GM18505 (cell line): Measurements from ENCODE around the gene TCL1A.
"Not testable (repeated sequence)": the region's sequence is repeated elsewhere in the genome, so short reads cannot be mapped to it uniquely, and the experiment has no call there.

Source experiments
- ATAC-seq: cut with Tn5 transposase; IDR thresholded peaks from one replicate; pipeline ENCODE4 v1.9.1; 2021; ENCODE audit not compliant: unreplicated experiment
- POLR2A ChIP-seq: IDR thresholded peaks from 4 replicates; pipeline ENCODE4 v1.6.1; 2011; ENCODE audit warnings: borderline replicate concordance; ENCODE audit not compliant: insufficient read depth, insufficient read length; ENCODE audit errors: extremely low read depth

Gene TCL1A

GRCh38 chr14:95713596-95714371 is at the start of gene TCL1A:
Gene TCL1A (minus strand): TSS chr14:95714125. CDS start chr14:95714066, 59 bp downstream.
- ATAC-seq = peak; percentile 68

DNA sequence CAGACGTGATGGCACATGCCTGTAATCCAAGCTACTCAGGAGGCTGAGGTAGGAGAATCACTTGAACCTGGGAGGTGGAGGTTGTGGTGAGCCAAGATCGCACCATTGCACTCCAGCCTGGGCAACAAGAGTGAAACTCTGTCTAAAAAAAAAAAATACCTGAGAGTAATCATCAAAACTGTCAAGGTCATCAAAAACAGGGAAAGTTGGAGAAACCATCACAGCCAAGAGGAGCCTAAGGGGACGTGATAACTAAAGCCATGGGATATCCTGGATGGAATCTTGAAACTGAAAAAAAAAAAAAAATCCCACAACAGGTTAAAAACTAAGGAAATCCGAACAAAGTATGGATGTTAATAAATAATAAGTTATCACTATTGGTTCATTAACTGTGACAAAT is 49.1 kb upstream of the TCL1A start:
- not testable (repeated sequence) for ATAC-seq

More at GRCh38 chr14:95713596-95714371, at the start of gene TCL1A:
- TF ChIP-seq POLR2A = peak; percentile 94

DNA sequence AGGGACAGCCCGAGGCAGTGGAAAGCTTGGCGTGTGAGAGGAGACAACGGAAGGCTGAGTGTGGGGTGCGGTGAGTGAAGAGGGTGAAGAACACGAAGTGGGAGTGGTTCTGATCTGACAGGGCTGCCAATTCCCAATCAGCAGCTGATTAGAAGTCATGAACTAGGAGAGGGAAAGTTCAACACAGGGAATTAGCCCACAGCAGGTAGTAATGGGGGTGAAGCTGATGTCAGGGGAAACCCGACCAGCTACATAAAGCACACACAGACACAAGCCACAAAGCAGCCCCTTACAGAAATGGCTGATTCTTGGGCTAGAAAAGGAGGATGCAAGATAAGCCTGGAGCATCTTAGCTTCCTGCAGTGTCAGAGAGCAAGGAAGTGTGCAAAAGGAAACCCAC is 47.5 kb upstream of the TCL1A start:
- no peak for ATAC-seq
- TF ChIP-seq POLR2A = no peak

DNA sequence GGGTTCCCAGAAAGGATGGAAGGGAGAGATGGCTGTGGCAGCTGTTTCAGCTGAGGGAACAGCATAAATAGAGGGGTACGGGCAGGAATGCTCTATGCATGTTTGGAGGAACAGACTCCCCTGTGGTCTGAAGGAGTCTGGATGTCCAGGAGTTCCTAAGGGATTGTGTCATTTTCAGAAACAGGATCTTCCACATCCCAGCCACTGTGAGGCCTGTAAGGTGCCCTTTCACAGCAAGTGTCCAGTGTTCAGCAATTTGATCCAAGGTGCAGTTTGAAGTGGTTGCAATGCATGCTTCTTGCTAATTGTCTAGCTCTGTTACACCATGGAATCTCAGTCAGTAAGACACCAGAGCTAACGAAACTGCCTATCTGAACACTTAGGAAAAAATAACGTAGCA is 46.7 kb upstream of the TCL1A start:
- no peak for ATAC-seq
- no peak for TF ChIP-seq POLR2A

GRCh38 chr14:95759941-95760340 is 46.0 kb upstream of the TCL1A start:
- TF ChIP-seq POLR2A = no peak
- no peak for ATAC-seq

GRCh38 chr14:95758331-95758730 is 44.4 kb upstream of the TCL1A start:
- ATAC-seq = no peak
- no peak for TF ChIP-seq POLR2A

- TF ChIP-seq POLR2A = no peak
- no peak for ATAC-seq
Observed at GRCh38 chr14:95756751-95757150, 42.8 kb upstream of the TCL1A start.

- no peak for ATAC-seq
- no peak for TF ChIP-seq POLR2A
Observed at GRCh38 chr14:95756127-95756526, 42.2 kb upstream of the TCL1A start.

GRCh38 chr14:95741781-95742180 is 27.9 kb upstream of the TCL1A start:
- no peak for TF ChIP-seq POLR2A
- ATAC-seq = no peak

DNA sequence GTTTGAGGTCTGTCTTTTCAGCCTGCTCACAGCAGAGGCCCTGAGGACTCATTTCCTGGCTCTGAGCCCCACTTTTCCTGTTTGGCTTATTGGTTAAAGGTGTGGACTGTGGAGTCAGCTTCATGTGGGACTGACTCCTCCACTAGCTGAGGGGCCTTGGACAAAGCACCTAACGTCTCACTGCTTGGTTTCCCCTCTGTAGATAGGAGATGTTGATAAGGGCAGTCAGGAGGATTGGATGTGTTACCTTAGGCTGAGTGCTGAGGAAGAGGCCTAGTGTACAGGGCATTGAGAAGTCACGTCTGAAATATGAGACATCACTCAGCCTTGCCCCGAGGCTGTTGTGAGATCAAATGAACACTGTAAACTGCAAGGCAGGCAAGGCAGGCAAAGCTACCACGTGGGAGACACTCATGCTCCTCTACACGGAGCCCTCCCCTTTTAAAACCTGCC is 27.1 kb upstream of the TCL1A start:
- TF ChIP-seq POLR2A = no peak
- ATAC-seq = no peak

DNA sequence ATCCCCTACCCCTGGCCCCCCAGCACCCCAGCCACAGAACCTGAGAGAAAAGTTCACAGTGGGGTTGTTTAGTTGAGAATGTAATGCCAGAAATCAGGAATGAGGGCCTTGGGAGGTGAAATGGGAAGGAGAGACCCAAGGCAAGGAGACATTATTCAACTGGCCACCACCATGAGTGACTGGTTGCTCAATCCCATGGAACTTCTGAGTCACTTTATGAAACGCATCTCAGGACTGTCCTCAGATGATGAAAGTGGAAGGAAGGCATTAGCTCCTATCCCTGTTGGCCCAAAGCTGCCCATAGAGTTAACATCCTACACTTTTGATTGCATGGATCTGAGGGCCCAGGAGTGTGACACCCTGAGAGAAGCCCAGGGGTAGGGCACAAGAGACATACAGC is 25.4 kb upstream of the TCL1A start:
- ATAC-seq = no peak
- no peak for TF ChIP-seq POLR2A

DNA sequence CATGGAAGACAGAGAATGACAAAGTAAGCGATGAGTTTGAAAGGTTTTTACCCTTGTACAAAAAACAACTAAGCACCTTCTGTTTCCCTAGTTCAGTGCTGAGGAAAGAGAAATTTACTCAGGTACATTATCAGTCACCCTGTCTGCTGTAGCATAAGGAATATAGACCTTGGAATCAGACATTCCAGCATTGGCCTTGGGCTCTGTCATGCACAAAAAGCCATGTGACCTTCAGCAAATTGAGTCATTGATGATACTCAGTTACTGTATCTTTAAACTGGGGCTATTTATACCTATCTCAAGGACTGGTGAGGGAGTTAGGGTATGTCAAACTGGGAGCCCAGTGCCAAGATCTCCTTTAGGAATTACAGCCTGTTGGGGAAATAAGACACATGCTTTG is 19.3 kb upstream of the TCL1A start:
- no peak for TF ChIP-seq POLR2A
- ATAC-seq = no peak

DNA sequence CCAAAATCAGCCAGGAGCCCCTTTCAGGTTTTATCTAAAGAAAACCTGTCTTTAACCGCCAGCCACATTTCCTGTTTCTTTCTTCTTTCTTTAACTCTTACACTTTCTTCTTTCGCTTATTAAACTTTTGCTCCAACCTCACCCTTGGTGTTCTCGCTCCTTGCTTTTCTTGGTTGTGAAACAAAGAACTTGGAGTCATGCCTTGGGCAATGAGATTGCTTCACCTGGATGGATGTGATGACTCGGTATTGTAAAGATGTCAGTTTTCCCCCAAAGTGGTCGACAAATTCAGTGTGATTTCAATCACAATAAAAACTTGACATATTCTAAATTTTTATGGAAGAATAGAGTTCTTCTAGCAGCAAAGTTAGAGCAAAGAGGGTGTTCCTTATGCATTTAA is 16.2 kb upstream of the TCL1A start:
- TF ChIP-seq POLR2A = no peak

DNA sequence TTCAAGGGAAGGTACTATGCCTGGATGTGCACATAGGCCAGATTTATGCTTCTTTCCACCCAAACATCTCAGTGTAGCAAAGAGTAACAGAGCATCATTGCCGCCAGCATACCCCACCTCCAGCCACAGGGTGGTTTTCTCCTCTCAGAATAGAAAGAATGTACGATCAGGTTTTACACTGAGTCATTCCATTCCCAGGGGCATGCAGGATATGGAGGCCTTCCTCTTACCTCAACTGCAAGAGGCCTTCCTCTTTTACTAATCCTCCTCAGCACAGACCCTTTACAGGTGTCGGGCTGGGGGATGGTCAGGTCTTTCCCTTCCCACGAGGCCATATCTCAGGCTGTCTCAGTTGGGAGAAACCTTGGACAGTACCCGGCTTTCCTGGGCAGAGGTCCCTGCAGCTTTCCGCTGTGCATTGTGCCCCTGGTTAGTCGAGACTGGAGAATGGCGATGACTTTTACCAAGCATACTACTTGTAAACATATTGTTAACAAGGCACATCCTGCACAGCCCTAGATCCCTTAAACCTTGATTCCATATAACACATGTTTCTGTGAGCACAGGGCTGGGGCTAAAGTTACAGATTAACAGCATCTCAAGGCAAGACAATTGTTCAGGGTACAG is 15.6 kb upstream of the TCL1A start:
- peak; percentile 50 for ATAC-seq

More for the DNA sequence above, 16.2 kb upstream of the TCL1A start:
- no peak for ATAC-seq

DNA sequence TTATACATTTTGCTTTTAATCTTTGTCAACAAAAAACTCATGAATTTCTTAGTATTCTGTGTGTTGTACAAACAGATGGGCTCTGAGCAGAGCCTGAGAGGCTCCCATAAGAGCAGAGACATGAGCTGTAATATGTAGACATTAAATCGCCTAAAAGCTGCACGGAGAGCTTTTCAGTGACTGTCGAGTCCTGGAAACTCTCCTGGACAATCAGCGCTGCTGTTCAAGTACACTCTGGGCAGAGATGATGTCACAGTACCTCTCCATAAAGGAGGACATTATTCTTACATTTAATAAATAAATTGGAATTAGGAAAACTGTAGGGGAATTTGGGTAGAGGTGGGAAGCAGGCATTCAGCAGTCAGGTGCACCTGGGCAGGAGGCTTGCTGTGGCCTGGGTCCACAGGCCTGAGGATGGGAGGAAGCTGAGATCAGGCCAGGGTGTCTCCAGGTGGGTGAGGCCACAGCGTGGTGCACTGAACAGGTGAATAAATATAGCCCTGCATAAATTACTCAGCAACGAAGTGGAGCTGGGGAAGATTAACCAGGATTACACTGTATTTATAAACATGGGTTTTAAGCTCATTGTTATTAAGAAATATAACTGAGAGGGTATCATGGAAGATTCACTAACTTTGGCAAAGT is 13.3 kb upstream of the TCL1A start:
- no peak for ATAC-seq
- no peak for TF ChIP-seq POLR2A
